Right lobe of liver (tissue), 4 donors: ENCODE data around the gene CAPZA2.

Experiments
- POLR2A ChIP-seq: fragments of 450-650 bp; IDR thresholded peaks from one replicate; pipeline ENCODE4 v1.6.1; 2017; ENCODE audit warnings: antibody characterized with exemption, mild to moderate bottlenecking
- TF ChIP-seq, protein P1 (sequence below), 4 donors: fragments of 200-600 bp in 3 of 4; fragments of 450-650 bp in 1 of 4; IDR thresholded peaks; one replicate each; pipeline versions ENCODE4 v1.5.1 to v1.8.0; 2016 to 2022; ENCODE audit warnings: antibody characterized with exemption in 4 of 4, mild to moderate bottlenecking in 2 of 4
- donor health status: DM: no; HTN: no; CAD: no.
- donor health status: DM: no; HTN: no; CAD: no.
- donor health status: DM: no; HTN: yes; CAD: no.

DNA sequence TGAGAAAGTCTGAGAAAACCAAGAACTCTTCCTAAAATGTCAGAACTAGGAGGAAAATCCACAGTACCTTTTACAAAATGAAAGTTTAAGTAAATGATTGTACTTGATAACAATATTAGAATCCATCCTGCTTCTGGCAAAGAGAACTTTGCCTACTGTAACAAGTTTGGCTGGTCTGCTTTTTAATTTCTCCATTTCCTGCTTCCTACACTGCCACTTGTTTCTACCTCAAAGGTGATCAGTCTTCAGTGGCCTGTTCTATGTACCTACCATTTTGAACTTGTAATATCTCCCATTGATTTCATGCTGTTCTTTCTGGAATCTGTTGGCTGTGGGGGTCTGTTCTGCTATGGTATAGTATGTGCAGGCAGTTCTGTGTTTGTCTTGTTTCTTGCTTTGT, 32.9 kb upstream of the CAPZA2 start:
- TF ChIP-seq, protein P1, sequence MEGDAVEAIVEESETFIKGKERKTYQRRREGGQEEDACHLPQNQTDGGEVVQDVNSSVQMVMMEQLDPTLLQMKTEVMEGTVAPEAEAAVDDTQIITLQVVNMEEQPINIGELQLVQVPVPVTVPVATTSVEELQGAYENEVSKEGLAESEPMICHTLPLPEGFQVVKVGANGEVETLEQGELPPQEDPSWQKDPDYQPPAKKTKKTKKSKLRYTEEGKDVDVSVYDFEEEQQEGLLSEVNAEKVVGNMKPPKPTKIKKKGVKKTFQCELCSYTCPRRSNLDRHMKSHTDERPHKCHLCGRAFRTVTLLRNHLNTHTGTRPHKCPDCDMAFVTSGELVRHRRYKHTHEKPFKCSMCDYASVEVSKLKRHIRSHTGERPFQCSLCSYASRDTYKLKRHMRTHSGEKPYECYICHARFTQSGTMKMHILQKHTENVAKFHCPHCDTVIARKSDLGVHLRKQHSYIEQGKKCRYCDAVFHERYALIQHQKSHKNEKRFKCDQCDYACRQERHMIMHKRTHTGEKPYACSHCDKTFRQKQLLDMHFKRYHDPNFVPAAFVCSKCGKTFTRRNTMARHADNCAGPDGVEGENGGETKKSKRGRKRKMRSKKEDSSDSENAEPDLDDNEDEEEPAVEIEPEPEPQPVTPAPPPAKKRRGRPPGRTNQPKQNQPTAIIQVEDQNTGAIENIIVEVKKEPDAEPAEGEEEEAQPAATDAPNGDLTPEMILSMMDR (IDR thresholded peaks at IDR 0.05): no peak
- TF ChIP-seq POLR2A: no peak
